ENCODE data around the gene RHOC.

DNA sequence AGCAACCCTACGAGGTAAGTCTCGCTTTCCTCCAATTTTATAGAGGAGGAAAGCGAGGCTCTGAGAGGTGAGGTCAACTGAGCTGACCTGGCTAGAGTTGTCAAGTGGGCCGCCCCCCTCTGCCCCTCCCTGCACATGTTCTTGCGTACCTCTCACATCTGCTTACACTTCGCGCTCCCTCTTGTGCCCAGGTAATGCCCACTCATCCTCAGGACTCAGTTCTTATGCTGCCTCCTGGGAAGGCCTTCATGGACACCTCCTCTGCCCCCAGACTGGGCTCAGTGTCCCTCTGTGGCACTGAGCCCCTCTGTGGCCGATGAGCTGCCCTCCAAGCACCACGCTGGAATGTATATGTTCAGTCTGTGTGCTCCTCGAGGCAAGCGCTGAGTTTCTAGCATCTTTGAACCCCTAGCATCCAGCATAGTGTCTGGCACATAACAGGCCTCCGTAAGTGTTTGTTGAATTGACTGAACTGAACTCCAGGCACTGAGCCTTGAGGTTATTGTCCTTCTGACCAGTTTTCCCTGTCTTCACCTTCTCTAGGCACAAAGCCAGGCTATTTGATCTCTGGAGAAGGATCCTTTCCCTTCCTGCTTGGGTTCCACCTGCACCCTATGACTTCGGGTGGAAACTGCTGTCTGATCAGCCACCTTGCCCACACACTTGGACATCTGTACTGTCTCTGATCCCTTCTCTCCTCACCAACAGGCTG is 19.0 kb downstream of the RHOC start:
- TF ChIP-seq BCL11A (tag by site-specific recombination; IDR thresholded peaks at IDR 0.05; ENCODE audit: low read depth) (no peak), ZBTB1 (tag by site-specific recombination; IDR thresholded peaks at IDR 0.05) (no peak), YY1 (tag by site-specific recombination; IDR thresholded peaks at IDR 0.05) (no peak), MYNN (tag by site-specific recombination; IDR thresholded peaks at IDR 0.05; ENCODE audit: borderline replicate concordance) (no peak)

Measured in HEK293 (cell line).